CD8-positive, alpha-beta memory T cell (primary cell): ENCODE data around the gene DISC1. TPM values are rescaled to one million over a fixed set of nuclear protein-coding genes. Genes with fewer than 3 reads are reported as not detected.

Experiments used
- CTCF ChIA-PET: fragments of 350-600 bp; sonication (Branson Sonifier 250); formaldehyde crosslinking; loops from one replicate; lab custom pipeline; 2021; ENCODE audit warnings: antibody characterized with exemption; lab: Charles Lee
- POLR2A ChIA-PET: fragments of 350-600 bp; sonication (Branson Sonifier 250); formaldehyde crosslinking; loops from one replicate; lab custom pipeline; 2021; ENCODE audit warnings: antibody characterized with exemption; lab: Charles Lee
- DNase-seq, 5 donors: peaks; one replicate each; pipeline versions ENCODE4 v3.0.0 to v3.0.0-alpha.2; 2020 to 2022; ENCODE audit warnings: mixed read lengths in 1 of 5
- H3K27ac ChIP-seq: one replicate; pipeline ENCODE4 v1.7.0; 2013; ENCODE audit warnings: low read depth, mild to moderate bottlenecking, low read length, moderate library complexity
- H3K27me3 ChIP-seq: 2 replicates; pipeline ENCODE4 v1.7.0; 2013; ENCODE audit warnings: low read length, mild to moderate bottlenecking; ENCODE audit not compliant: insufficient read depth, poor library complexity, severe bottlenecking
- H3K36me3 ChIP-seq: 2 replicates; pipeline ENCODE4 v1.7.0; 2013; ENCODE audit warnings: mild to moderate bottlenecking, low read length, moderate library complexity; ENCODE audit not compliant: insufficient read depth
- H3K4me1 ChIP-seq: 2 replicates; pipeline ENCODE4 v1.7.0; 2013; ENCODE audit warnings: mild to moderate bottlenecking, low read length, moderate library complexity; ENCODE audit not compliant: insufficient read depth
- H3K4me3 ChIP-seq: 2 replicates; pipeline ENCODE4 v1.7.0; 2013; ENCODE audit warnings: mild to moderate bottlenecking, low read length
- H3K9me3 ChIP-seq: 2 replicates; pipeline ENCODE4 v1.7.0; 2013; ENCODE audit warnings: mild to moderate bottlenecking, low read length
- H3K27ac Mint-ChIP-seq, 8 donors: one replicate each; pipeline ENCODE4 v1.8.0; 2020 to 2021; ENCODE audit warnings: mixed read lengths in 8 of 8, mild to moderate bottlenecking in 6 of 8, inconsistent platforms in 3 of 8, moderate library complexity in 3 of 8
- H3K27me3 Mint-ChIP-seq, 2 donors: one replicate each; pipeline ENCODE4 v1.8.0; 2020 to 2021; ENCODE audit warnings: mixed read lengths in 2 of 2, mild to moderate bottlenecking in 1 of 2, moderate library complexity in 1 of 2
- H3K36me3 Mint-ChIP-seq, 3 donors: one replicate each; pipeline ENCODE4 v1.8.0; 2020 to 2021; ENCODE audit warnings: mixed read lengths in 3 of 3, inconsistent platforms in 1 of 3, mild to moderate bottlenecking in 1 of 3
- H3K4me1 Mint-ChIP-seq, 3 donors: one replicate each; pipeline ENCODE4 v1.8.0; 2020 to 2021; ENCODE audit warnings: mixed read lengths in 3 of 3, inconsistent platforms in 1 of 3, mild to moderate bottlenecking in 1 of 3
- H3K4me3 Mint-ChIP-seq, 7 donors: one replicate each; pipeline ENCODE4 v1.8.0; 2020 to 2021; ENCODE audit warnings: mixed read lengths in 7 of 7, mild to moderate bottlenecking in 6 of 7, moderate library complexity in 4 of 7, inconsistent platforms in 2 of 7
- H3K9me3 Mint-ChIP-seq, 5 donors: one replicate each; pipeline ENCODE4 v1.8.0; 2020 to 2022; ENCODE audit warnings: mixed read lengths in 5 of 5, mild to moderate bottlenecking in 3 of 5, moderate library complexity in 2 of 5, inconsistent platforms in 1 of 5
- polyA plus RNA-seq: library from polyadenylated mRNA; unstranded; fragments of 300-500 nt; fragmentation: Illumina TruSeq; gene quantifications from one replicate; pipeline ENCODE4 v1.2.3, GENCODE V29; 2021
- total RNA-seq, 2 experiments: library from RNA; stranded (reverse); gene quantifications; one replicate each; pipeline ENCODE4 v1.2.3, GENCODE V29; 2021

The DISC1 gene
- total and polyA plus RNA-seq, 3 experiments from 2014 or later: 0.60 to 2.4 (median 1.0) TPM

GRCh38 chr1:232012773-232013386, 386.3 kb downstream of the DISC1 start:
- Mint-ChIP-seq H3K4me3 (no peak overlapping the region), H3K27me3 (peaks cover 0 to 2% of the 10 kb centered on the region in 2 donors), H3K9me3 (no peaks in the 10 kb centered on the region), H3K4me1 (no peaks in the 10 kb centered on the region), H3K27ac (peak overlapping the region in 1 of 8 donors; percentile 44), H3K36me3 (peaks cover 0 to 7% (median 0%) of the 10 kb centered on the region in 3 donors)
- no peaks in the 10 kb centered on the region for H3K9me3 ChIP-seq
- no peak overlapping the region for H3K27ac ChIP-seq
- CTCF ChIA-PET: interaction anchor here (1.6 kb wide), 1 partner anchor 12 kb away, joined by 3 read pairs; no protein-coding TSS in a partner anchor
- H3K4me3 ChIP-seq: no peak overlapping the region
- H3K27me3 ChIP-seq: no peaks in the 10 kb centered on the region
- POLR2A ChIA-PET: no interaction called here
- H3K36me3 ChIP-seq: no peaks in the 10 kb centered on the region
- no peak for DNase-seq
- no peaks in the 10 kb centered on the region for H3K4me1 ChIP-seq

GRCh38 chr1:232014941-232015340, 388.4 kb downstream of the DISC1 start:
- no peak overlapping the region for H3K4me3 ChIP-seq
- H3K36me3 Mint-ChIP-seq: peaks cover 0 to 5% (median 0%) of the 10 kb centered on the region in 3 donors

GRCh38 chr1:232016616-232017015, 390.0 kb downstream of the DISC1 start:
- POLR2A ChIA-PET: no interaction called here

More at GRCh38 chr1:232014941-232015340, 388.4 kb downstream of the DISC1 start:
- Mint-ChIP-seq H3K27ac (peak overlapping the region in 1 of 8 donors; percentile 23), H3K27me3 (peaks cover 0 to 4% of the 10 kb centered on the region in 2 donors), H3K4me1 (peaks cover 0 to 2% (median 0%) of the 10 kb centered on the region in 3 donors), H3K9me3 (no peaks in the 10 kb centered on the region), H3K4me3 (no peak overlapping the region)
- no peak for DNase-seq
- no peaks in the 10 kb centered on the region for H3K36me3 ChIP-seq
- CTCF ChIA-PET: no interaction called here
- POLR2A ChIA-PET: no interaction called here
- no peaks in the 10 kb centered on the region for H3K4me1 ChIP-seq
- no peak overlapping the region for H3K27ac ChIP-seq
- no peaks in the 10 kb centered on the region for H3K9me3 ChIP-seq
- H3K27me3 ChIP-seq: no peaks in the 10 kb centered on the region

GRCh38 chr1:232017057-232017456, 390.5 kb downstream of the DISC1 start:
- Histone ChIP-seq H3K36me3 (no peaks in the 10 kb centered on the region), H3K27me3 (no peaks in the 10 kb centered on the region), H3K4me1 (no peaks in the 10 kb centered on the region), H3K9me3 (no peaks in the 10 kb centered on the region), H3K4me3 (no peak overlapping the region), H3K27ac (no peak overlapping the region)
- no peak overlapping the region for H3K27ac Mint-ChIP-seq
- H3K4me3 Mint-ChIP-seq: no peak overlapping the region
- H3K36me3 Mint-ChIP-seq: peaks cover 0 to 2% (median 0%) of the 10 kb centered on the region in 3 donors
- no peak for DNase-seq
- peaks cover 0 to 4% of the 10 kb centered on the region in 2 donors for H3K27me3 Mint-ChIP-seq
- CTCF ChIA-PET: no interaction called here
- peaks cover 0 to 2% (median 0%) of the 10 kb centered on the region in 3 donors for H3K4me1 Mint-ChIP-seq
- POLR2A ChIA-PET: no interaction called here
- H3K9me3 Mint-ChIP-seq: no peaks in the 10 kb centered on the region

More at GRCh38 chr1:232016616-232017015, 390.0 kb downstream of the DISC1 start:
- Histone ChIP-seq H3K27ac (no peak overlapping the region), H3K27me3 (no peaks in the 10 kb centered on the region), H3K4me1 (no peaks in the 10 kb centered on the region), H3K36me3 (no peaks in the 10 kb centered on the region), H3K4me3 (no peak overlapping the region), H3K9me3 (no peaks in the 10 kb centered on the region)
- peaks cover 0 to 4% of the 10 kb centered on the region in 2 donors for H3K27me3 Mint-ChIP-seq
- peaks cover 0 to 2% (median 0%) of the 10 kb centered on the region in 3 donors for H3K36me3 Mint-ChIP-seq
- CTCF ChIA-PET: no interaction called here
- H3K4me3 Mint-ChIP-seq: no peak overlapping the region
- no peak overlapping the region for H3K27ac Mint-ChIP-seq
- no peaks in the 10 kb centered on the region for H3K9me3 Mint-ChIP-seq
- peaks cover 0 to 2% (median 0%) of the 10 kb centered on the region in 3 donors for H3K4me1 Mint-ChIP-seq
- DNase-seq: no peak

GRCh38 chr1:232017759-232018158, 391.2 kb downstream of the DISC1 start:
- Histone ChIP-seq H3K27ac (no peak overlapping the region), H3K27me3 (no peaks in the 10 kb centered on the region), H3K9me3 (no peaks in the 10 kb centered on the region), H3K36me3 (no peaks in the 10 kb centered on the region), H3K4me3 (no peak overlapping the region), H3K4me1 (no peaks in the 10 kb centered on the region)
- Mint-ChIP-seq H3K4me1 (peaks cover 0 to 2% (median 0%) of the 10 kb centered on the region in 3 donors), H3K36me3 (peaks cover 0 to 2% (median 0%) of the 10 kb centered on the region in 3 donors), H3K4me3 (no peak overlapping the region), H3K27ac (no peak overlapping the region), H3K9me3 (no peaks in the 10 kb centered on the region), H3K27me3 (peaks cover 0 to 4% of the 10 kb centered on the region in 2 donors)
- ChIA-PET POLR2A (no interaction called here), CTCF (no interaction called here)
- no peak for DNase-seq

GRCh38 chr1:232018231-232019025, 391.8 kb downstream of the DISC1 start:
- ChIA-PET CTCF (no interaction called here), POLR2A (no interaction called here)
- no peaks in the 10 kb centered on the region for H3K9me3 Mint-ChIP-seq
- Histone ChIP-seq H3K36me3 (no peaks in the 10 kb centered on the region), H3K27ac (no peak overlapping the region), H3K4me1 (no peaks in the 10 kb centered on the region), H3K9me3 (no peaks in the 10 kb centered on the region), H3K27me3 (no peaks in the 10 kb centered on the region), H3K4me3 (no peak overlapping the region)
- no peak overlapping the region for H3K4me3 Mint-ChIP-seq
- DNase-seq: no peak
- H3K27ac Mint-ChIP-seq: no peak overlapping the region
- peaks cover 0 to 2% of the 10 kb centered on the region in 2 donors for H3K27me3 Mint-ChIP-seq
- peaks cover 0 to 2% (median 0%) of the 10 kb centered on the region in 3 donors for H3K36me3 Mint-ChIP-seq
- peaks cover 0 to 2% (median 0%) of the 10 kb centered on the region in 3 donors for H3K4me1 Mint-ChIP-seq

- H3K36me3 Mint-ChIP-seq: peaks cover 0 to 2% (median 0%) of the 10 kb centered on the region in 3 donors
- ChIA-PET POLR2A (no interaction called here), CTCF (no interaction called here)
- Histone ChIP-seq H3K4me3 (no peak overlapping the region), H3K36me3 (no peaks in the 10 kb centered on the region), H3K27ac (no peak overlapping the region), H3K9me3 (no peaks in the 10 kb centered on the region), H3K4me1 (no peaks in the 10 kb centered on the region), H3K27me3 (no peaks in the 10 kb centered on the region)
- peaks cover 0 to 2% (median 0%) of the 10 kb centered on the region in 3 donors for H3K4me1 Mint-ChIP-seq
- no peak overlapping the region for H3K27ac Mint-ChIP-seq
- DNase-seq: no peak
- H3K27me3 Mint-ChIP-seq: peaks cover 0 to 2% of the 10 kb centered on the region in 2 donors
- no peak overlapping the region for H3K4me3 Mint-ChIP-seq
- no peaks in the 10 kb centered on the region for H3K9me3 Mint-ChIP-seq
These were observed 392.4 kb downstream of the DISC1 start for GRCh38 chr1:232019026-232019340.

GRCh38 chr1:232020352-232020751, 393.8 kb downstream of the DISC1 start:
- Histone ChIP-seq H3K27ac (no peak overlapping the region), H3K36me3 (no peaks in the 10 kb centered on the region), H3K27me3 (no peaks in the 10 kb centered on the region), H3K9me3 (no peaks in the 10 kb centered on the region), H3K4me3 (no peak overlapping the region), H3K4me1 (no peaks in the 10 kb centered on the region)
- no peaks in the 10 kb centered on the region for H3K9me3 Mint-ChIP-seq
- peaks cover 0 to 2% of the 10 kb centered on the region in 2 donors for H3K27me3 Mint-ChIP-seq
- no peak overlapping the region for H3K27ac Mint-ChIP-seq
- DNase-seq: no peak
- H3K36me3 Mint-ChIP-seq: peaks cover 0 to 5% (median 3%) of the 10 kb centered on the region in 3 donors
- ChIA-PET CTCF (no interaction called here), POLR2A (no interaction called here)
- peaks cover 0 to 2% (median 0%) of the 10 kb centered on the region in 3 donors for H3K4me1 Mint-ChIP-seq
- no peak overlapping the region for H3K4me3 Mint-ChIP-seq
